ENCODE data around the gene CCDC158. TPM values are rescaled to one million over a fixed set of nuclear protein-coding genes. Genes with fewer than 3 reads are reported as not detected.
A peak's percentile ranks its signal among the peaks of the same experiment; 100 is the strongest.
"Not testable (repeated sequence)": the region's sequence is repeated elsewhere in the genome, so short reads cannot be mapped to it uniquely, and the experiment has no call there.

CCDC158 gene
- total and polyA plus RNA-seq, 12 donors, result 0.01 to 1.0 (median 0.29) TPM

DNA sequence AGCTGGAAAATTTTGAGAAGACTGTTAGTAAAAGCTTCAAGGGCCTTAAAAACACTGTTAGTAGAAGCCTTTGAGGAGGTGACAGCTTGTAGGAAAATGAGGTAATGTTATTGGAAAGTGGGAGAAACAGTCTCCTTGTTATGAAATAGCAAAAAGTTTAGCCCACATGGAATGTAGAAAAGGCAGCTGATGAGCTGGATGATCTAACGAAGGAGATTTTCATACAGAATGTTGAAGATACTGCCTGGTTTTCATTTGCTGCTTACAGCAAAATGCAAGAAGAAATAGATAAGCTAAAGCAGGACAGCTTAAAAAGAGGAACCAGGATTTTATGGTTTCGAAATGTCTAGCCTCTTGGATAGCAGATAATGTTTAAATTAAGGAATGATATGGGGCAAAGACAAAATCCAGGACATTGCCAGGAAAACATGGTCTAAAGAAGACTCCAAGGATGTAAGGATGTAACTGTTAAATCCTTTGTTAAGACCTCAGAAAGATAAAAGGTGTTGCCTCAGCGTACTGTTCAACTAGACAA, 124.6 kb downstream of the CCDC158 start:
- intact Hi-C loops (cut with DNase I), result no loop called here
- no peak overlapping the region for H3K27ac ChIP-seq
- TF ChIP-seq, protein P1, sequence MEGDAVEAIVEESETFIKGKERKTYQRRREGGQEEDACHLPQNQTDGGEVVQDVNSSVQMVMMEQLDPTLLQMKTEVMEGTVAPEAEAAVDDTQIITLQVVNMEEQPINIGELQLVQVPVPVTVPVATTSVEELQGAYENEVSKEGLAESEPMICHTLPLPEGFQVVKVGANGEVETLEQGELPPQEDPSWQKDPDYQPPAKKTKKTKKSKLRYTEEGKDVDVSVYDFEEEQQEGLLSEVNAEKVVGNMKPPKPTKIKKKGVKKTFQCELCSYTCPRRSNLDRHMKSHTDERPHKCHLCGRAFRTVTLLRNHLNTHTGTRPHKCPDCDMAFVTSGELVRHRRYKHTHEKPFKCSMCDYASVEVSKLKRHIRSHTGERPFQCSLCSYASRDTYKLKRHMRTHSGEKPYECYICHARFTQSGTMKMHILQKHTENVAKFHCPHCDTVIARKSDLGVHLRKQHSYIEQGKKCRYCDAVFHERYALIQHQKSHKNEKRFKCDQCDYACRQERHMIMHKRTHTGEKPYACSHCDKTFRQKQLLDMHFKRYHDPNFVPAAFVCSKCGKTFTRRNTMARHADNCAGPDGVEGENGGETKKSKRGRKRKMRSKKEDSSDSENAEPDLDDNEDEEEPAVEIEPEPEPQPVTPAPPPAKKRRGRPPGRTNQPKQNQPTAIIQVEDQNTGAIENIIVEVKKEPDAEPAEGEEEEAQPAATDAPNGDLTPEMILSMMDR (IDR thresholded peaks at IDR 0.05), result no peak
- 71 to 83% methylated on average over 3 of the region's 3 CpGs for WGBS, 2 donors
- DNase-seq (no peak), ATAC-seq (no peak)
- H3K36me3 ChIP-seq, result no peaks in the 10 kb centered on the region
- H3K4me3 ChIP-seq, result no peak overlapping the region
- no peaks in the 10 kb centered on the region for H3K27me3 ChIP-seq
- peaks cover 0 to 23% (median 0%) of the 10 kb centered on the region in 11 donors for H3K9me3 ChIP-seq
- H3K4me1 ChIP-seq, result peaks cover 0 to 31% (median 10%) of the 10 kb centered on the region in 9 donors

DNA sequence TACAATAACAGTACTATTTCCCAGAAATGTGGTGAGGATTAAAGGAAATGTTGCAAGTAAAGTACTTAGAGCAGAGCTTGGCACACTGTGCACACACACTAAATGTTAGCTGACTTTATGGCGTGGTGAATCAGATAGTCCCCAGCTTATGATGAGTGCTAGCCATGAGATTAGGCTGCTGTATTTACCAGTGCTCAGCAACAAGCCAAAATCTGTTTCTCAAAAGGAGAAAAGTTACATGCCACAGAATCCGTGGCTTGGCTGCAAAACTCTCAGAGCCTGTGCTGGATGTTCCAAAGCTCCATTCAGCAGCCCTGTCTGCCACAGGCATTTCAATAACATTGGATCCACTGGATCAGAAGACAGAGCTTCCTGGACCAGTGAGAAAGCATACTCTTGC, 127.2 kb downstream of the CCDC158 start:
- peaks cover 0 to 15% (median 5%) of the 10 kb centered on the region in 9 donors for H3K4me1 ChIP-seq
- intact Hi-C loops (cut with DNase I), result no loop called here
- 40 to 54% methylated on average over 2 of the region's 2 CpGs for WGBS, 2 donors
- peak overlapping the region in 2 of 10 donors; percentile 1 to 8 for H3K27ac ChIP-seq
- H3K27me3 ChIP-seq, result no peaks in the 10 kb centered on the region
- TF ChIP-seq, protein P1 (IDR thresholded peaks at IDR 0.05), result no peak
- peaks cover 0 to 23% (median 0%) of the 10 kb centered on the region in 11 donors for H3K9me3 ChIP-seq
- no peak overlapping the region for H3K4me3 ChIP-seq
- DNase-seq (no peak), ATAC-seq (peak in 6 of 8 donors; percentile 53 to 96 (median 84))
- H3K36me3 ChIP-seq, result no peaks in the 10 kb centered on the region

DNA sequence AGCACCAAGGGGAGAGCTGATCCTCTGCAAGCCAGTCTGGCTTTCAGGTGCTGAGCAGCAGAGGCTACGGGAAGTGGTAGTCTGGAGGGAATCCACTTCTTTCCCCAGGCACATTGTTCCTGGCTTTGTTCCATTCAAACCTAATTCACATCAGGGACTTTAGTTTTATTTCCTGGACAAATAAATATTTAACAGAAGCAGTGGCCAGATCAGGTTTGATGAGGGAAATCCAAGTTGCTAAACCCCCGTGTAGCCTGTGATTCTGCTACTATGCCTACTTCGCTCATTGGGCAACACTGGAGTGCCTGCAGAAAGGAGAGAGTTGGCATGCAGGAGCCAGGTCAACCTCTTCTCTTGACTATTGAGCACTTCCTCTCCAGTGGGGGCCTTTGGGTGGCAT, 128.2 kb downstream of the CCDC158 start:
- H3K4me1 ChIP-seq, result peaks cover 0 to 15% (median 5%) of the 10 kb centered on the region in 9 donors
- H3K36me3 ChIP-seq, result no peaks in the 10 kb centered on the region
- intact Hi-C loops (cut with DNase I), result no loop called here
- no peak for ATAC-seq
- TF ChIP-seq, protein P1 (IDR thresholded peaks at IDR 0.05), result no peak
- H3K9me3 ChIP-seq, result peaks cover 0 to 14% (median 0%) of the 10 kb centered on the region in 11 donors
- no peaks in the 10 kb centered on the region for H3K27me3 ChIP-seq
- H3K27ac ChIP-seq, result no peak overlapping the region
- no peak overlapping the region for H3K4me3 ChIP-seq
- no peak for DNase-seq
- WGBS, 2 donors, result 82 to 87% methylated on average over 3 of the region's 3 CpGs

DNA sequence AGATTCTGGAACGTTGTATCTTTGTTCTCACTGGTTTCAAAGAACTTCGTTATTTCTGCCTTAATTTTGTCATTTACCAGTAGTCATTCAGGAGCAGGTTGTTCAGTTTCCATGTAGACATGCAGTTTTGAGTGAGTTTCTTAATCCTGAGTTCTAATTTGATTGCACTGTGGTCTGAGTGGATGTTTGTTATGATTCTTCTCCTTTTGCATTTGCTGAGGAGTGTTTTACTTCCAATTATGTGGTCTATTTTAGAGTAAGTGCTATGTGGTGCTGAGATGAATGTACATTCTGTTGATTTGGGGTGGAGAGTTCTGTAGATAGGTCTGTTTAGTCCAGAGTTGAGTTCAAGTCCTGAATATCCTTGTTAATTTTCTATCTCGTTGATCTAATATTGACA, 133.1 kb downstream of the CCDC158 start:
- ATAC-seq; DNase-seq; H3K27ac ChIP-seq; H3K36me3 ChIP-seq; H3K27me3 ChIP-seq; H3K4me3 ChIP-seq; intact Hi-C loops (cut with DNase I); H3K9me3 ChIP-seq; H3K4me1 ChIP-seq: not testable (repeated sequence)
- WGBS, 2 donors, result 81% methylated on average over 3 of the region's 3 CpGs

DNA sequence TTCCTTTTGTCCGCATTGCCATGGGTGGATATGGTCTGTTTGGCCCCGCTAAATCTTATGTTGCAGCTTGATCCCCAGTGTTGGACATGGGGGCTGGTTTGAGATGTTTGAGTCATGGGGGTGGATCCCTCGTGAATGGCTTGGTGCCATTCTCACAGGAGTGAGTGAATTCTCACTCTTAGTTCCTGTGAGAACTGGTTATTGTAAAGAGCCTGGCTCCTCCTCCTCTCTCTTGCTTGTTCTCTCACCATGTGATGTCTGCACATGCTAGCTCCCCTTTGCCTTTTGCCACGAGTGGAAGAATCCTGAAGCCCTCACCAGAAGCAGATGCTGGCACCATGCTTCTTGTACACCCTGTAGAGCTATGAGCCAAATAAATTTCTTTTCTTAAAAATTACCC, 137.0 kb downstream of the CCDC158 start:
- H3K9me3 ChIP-seq, result peaks cover 0 to 9% (median 3%) of the 10 kb centered on the region in 11 donors
- WGBS, 2 donors, result 77 to 79% methylated on average over 4 of the region's 4 CpGs
- DNase-seq (no peak), ATAC-seq (no peak)
- peaks cover 0 to 10% (median 2%) of the 10 kb centered on the region in 9 donors for H3K4me1 ChIP-seq
- no peaks in the 10 kb centered on the region for H3K36me3 ChIP-seq
- H3K4me3 ChIP-seq, result no peak overlapping the region
- intact Hi-C loops (cut with DNase I), result no loop called here
- TF ChIP-seq, protein P1 (IDR thresholded peaks at IDR 0.05), result no peak
- H3K27me3 ChIP-seq, result no peaks in the 10 kb centered on the region
- H3K27ac ChIP-seq, result no peak overlapping the region
